Right renal pelvis (tissue), 4 donors: ENCODE data around the gene TMEM87A. TPM values are rescaled to one million over a fixed set of nuclear protein-coding genes. Genes with fewer than 3 reads are reported as not detected.
A peak's percentile ranks its signal among the peaks of the same experiment; 100 is the strongest.

ENCODE experiments used
- DNase-seq, 4 donors: peaks; one replicate each; pipeline ENCODE4 v3.0.0-alpha.2; 2013; ENCODE audit warnings: low read depth in 4 of 4, low spot score in 3 of 4, missing footprints in 1 of 4
- polyA plus RNA-seq, 4 donors: library from polyadenylated mRNA; unstranded; fragments of 120-200 nt; gene quantifications; one replicate each; pipeline ENCODE4 v1.2.1, GENCODE V29; 2013; ENCODE audit not compliant: insufficient read length in 4 of 4

Gene TMEM87A
- polyA plus RNA-seq, 4 donors, result 51.4 to 63.4 (median 61.5) TPM

DNA sequence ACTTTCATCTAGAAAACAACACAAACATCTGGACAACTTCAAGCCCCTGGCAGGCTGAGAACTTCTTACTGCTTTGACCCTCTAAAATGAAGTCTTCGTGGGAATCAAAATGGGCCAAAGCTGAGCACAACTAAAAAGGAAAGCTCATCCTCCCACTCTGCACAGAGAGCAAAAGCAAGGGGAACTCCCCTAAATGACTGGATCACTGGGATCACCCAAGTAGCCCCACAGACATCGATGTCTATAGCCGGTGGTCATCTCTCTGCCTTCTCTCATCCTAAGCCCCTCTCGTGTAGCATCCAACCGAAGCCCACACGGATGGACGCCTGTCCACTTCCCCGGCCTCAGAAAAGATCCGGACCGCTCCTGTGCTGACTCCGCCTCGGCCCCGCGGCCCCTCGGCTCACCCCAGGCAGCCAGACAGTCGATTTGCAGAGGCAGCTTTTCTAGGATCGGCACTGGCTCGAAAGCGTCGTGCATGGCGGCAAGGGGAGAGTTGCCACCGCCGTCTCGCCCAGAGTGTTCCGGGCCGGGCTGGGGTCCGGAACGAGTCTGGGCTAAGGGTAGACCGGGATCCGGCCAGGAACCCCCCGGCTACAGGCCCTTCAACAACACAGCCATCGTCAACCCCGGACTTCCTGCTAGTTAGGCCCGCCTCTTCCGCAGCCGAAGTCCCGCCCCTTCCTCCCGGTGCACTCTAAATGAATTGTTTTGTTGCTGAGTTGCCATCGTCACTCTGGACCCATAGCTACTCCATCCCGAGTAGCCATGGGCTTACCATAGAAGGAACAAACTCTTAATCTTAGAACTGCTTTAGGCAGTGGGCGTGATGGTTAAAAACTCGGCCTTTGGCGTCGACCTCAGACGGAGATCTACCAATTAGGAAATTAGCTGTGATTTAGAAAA, 65.3 kb downstream of the TMEM87A start, which contains the start of gene VPS39:
TSS of gene VPS39 (minus strand) at position 631 of the 906 bp plus-strand sequence. CDS start at position 480, 151 bp downstream.
- peak; percentile 63 to 72 (median 66) for DNase-seq

DNA sequence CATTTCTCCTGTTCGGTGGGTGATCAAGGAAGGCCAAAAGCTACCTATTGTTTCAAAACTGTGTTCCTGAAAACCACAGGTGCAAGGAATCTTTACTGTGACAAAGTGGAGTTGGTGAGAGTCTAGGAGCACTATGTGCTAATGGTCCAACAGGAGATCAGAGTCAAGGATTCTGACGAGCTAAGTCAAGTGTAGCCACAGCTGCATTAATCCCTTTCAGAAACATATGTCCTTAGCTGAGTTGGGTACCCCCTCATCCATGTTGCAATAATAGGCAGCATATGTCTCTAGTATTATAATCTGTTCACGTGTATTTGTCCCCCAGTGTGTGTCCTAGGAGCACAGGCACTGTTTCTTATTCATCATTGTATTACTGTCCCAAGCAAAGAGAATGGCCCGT, 66.8 kb downstream of the TMEM87A start:
- no peak for DNase-seq

DNA sequence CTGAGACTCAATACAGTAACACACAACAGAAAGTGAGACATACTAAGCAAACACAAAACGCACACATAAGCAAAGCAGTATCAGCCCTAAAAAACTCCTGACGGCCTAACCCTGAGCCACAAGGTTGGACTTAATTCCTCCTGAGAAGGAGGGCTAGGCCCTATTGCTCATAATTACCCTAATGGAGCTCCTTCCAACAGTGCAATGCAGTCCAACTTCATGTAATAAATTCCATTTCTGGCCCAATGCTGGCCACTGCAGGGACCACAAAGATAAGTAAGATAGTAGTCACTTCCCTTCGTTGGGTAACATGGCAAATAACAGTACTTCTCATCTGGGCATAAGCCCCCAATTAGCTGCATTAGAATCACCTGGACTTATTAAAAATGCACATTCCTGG, 69.3 kb downstream of the TMEM87A start:
- DNase-seq, result no peak

- DNase-seq, result no peak
Observed at GRCh38 chr15:42202653-42203052, 70.6 kb downstream of the TMEM87A start.

DNA sequence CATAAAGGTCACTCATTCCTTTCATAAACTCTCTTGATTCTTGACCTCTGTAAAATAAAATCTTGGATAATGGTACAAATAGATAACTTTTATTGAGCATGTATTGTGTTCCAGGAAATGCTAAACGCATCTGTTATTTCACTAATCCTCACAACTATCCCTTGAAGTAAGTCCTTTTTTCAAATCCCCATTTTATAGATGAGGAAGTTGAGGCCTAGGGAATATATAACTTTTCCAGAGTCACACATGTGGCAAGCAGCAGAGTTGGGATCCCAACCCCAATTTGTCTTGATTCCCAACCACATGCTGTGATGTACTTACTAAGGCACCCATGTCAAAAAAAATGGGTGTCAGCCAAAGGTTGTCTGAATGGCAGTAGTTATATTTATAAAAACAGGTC, 71.4 kb downstream of the TMEM87A start:
- DNase-seq, result no peak

DNA sequence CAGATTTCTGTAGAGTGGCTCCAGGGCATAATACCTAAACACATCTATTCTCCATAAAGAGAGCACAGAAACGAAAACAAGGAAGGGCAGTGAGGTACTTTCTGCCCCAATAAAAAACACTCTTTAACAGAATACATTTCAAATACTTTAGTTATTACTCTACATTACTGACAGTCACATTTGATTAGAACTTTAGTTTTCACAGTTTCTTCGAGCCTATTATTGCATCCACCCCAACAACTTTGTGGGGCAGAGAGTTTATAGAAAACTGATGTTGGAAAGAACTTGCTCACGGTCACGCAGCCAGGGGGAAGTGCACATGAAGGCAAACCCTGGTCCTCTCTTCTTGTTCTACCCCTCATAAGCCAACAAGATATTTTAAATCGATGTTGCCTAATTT, 74.1 kb downstream of the TMEM87A start:
- DNase-seq, result no peak

- DNase-seq, result no peak
Observed at GRCh38 chr15:42198516-42198915, 74.7 kb downstream of the TMEM87A start.

- no peak for DNase-seq
Observed at GRCh38 chr15:42194513-42194912, 78.7 kb downstream of the TMEM87A start.

- DNase-seq, result no peak
Observed at GRCh38 chr15:42193383-42193782, 79.8 kb downstream of the TMEM87A start.

- DNase-seq, result no peak
Observed at GRCh38 chr15:42191610-42192346, 81.5 kb downstream of the TMEM87A start.

GRCh38 chr15:42190370-42190769, 82.9 kb downstream of the TMEM87A start:
- no peak for DNase-seq

DNA sequence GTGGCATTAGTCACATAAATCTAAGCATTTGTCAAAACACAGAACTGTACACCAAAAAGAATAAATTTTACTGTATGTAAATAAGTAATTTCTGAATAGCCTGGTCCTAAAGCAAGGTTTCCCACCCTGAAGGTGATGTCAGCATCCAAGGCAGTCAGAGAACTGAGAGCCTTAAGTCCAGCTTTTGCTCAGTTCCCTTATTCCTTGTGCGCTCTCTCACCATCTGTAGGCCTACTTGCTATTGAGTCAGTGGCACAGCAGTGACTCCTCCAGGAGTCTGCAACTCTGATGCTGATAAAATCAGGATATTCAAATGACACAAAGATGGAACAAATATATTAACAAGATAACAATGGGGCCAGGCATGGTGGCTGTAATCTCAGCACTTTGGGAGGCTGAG, 87.4 kb downstream of the TMEM87A start:
- no peak for DNase-seq

DNA sequence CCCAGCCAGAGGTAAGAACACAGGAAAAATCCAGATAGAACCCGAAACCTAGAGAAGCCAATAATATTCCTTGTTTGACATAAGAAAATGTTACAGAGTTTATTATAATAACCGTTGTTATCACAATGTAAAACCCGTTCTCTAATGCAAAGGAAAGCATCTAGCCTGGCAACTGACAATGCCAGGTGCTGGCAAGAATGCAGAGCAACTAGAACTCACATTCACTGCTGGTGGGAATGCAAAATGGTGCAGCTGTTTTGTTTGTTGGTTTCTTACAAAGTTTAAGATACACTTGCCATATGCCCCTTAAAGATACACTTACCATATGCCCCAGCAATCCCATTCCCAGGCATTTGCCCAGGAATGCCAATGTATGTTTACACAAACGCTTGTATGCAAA, 88.5 kb downstream of the TMEM87A start:
- DNase-seq, result no peak

DNA sequence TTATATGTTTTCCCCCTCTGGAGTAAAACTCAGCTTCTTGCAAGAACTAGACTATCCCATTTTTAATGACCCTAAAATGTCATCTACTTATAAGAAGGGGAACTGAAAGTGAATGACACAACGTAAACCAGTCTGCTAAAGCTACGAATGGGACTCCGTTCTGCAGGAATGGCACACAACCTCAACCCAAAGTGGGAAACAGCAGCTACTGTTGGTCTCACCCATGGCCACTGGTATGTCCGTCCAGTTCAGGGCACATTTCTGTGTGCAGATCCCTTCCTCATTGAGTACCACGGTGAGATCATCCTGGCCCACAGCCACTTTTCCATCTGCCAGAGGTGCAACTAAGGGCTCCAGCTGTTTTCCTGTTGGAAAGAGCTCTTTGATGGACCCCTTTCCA, 88.9 kb downstream of the TMEM87A start:
- no peak for DNase-seq

- DNase-seq, result no peak
Observed at GRCh38 chr15:42182961-42183360, 90.3 kb downstream of the TMEM87A start.

- DNase-seq, result no peak
Observed at GRCh38 chr15:42182328-42182886, 90.8 kb downstream of the TMEM87A start.

DNA sequence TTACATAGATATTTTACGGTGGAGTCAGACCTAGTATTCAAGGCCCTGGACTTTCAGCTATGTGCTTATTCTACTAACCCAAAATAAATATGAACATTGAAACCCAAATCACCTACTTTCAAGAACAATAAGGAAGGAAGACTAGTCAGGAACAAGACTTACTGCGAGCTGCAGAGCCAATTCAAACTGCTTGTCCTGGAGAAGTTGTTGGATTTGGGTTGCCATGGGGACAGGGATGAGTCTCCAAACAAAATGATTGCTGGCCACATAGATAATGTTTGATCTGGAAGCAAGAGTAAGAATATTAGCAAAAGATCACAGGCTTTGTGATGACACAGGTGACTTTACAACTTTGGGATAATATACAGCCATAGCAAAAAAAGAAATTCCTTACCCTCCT, 95.2 kb downstream of the TMEM87A start:
- DNase-seq, result no peak

- no peak for DNase-seq
Observed at GRCh38 chr15:42175671-42176070, 97.6 kb downstream of the TMEM87A start.

- DNase-seq, result no peak
Observed at GRCh38 chr15:42172475-42172874, 100.8 kb downstream of the TMEM87A start.

GRCh38 chr15:42171795-42172194, 101.4 kb downstream of the TMEM87A start:
- DNase-seq, result no peak

DNA sequence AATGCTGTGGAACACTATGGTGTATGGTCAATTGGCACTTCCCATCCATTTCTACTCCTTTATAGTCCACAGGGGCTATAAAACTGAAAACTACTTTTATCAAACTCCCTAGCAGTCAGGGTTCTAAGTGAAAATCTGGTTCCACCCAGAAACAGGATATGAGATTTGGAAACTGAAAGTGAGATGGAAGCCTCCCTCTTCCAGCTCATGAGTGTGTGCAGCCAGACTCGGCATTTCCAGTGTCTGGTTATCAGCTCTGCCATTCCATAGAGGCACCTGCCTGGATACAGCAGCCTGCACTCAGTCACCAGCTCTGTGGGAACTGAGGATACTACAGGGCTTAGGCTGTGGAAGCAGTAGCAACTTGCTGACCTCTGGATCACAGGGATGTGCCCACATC, 102.1 kb downstream of the TMEM87A start:
- DNase-seq, result no peak
